PC-9 (cell line): ENCODE measurements around the gene SEC23B.

ENCODE experiments used
- CTCF ChIP-seq: fragments of 200-600 bp; sonication (generic); conservative IDR thresholded peaks from 2 replicates; pipeline ENCODE4 v1.6.1; 2017; ENCODE audit warnings: mixed run types, antibody characterized with exemption, mild to moderate bottlenecking, moderate library complexity
- EZH2 ChIP-seq: fragments of 200-600 bp; sonication (generic); IDR thresholded peaks from 2 replicates; pipeline ENCODE4 v1.8.0; 2017; ENCODE audit warnings: antibody characterized with exemption, low read depth

DNA sequence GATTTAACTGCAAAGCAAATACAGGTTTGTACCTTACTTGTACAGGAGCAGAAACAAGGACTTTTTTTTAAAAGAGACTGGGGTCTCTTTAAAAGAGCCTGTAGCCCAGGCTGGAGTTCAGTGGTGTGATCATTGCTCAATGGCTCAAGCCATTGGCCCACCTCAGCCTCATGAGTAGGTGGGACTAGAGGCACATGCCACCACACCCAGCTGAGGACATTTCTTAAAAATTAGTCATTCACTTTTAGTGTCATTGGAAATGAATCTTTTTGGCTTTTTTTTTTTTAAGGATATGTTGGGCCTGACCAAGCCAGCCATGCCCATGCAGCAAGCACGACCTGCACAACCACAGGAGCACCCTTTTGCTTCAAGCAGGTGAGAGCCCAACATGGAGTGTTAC, 16.9 kb downstream of the SEC23B start:
- TF ChIP-seq CTCF (no peak), EZH2 (no peak)
